H1 (cell line): ENCODE data around the gene RNF144A. TPM values are rescaled to one million over a fixed set of nuclear protein-coding genes. Genes with fewer than 3 reads are reported as not detected.
"Not testable (repeated sequence)": the region's sequence is repeated elsewhere in the genome, so short reads cannot be mapped to it uniquely, and the experiment has no call there.

Experiments used
- CTCF ChIA-PET: fragments of 300-600 bp; sonication (Branson Sonifier 250); formaldehyde crosslinking; loops from one replicate; lab custom pipeline; 2021; ENCODE audit not compliant: partially characterized antibody; lab: Charles Lee
- POLR2A ChIA-PET: fragments of 300-600 bp; sonication (Branson Sonifier 250); formaldehyde crosslinking; loops from one replicate; lab custom pipeline; 2021; ENCODE audit warnings: inconsistent platforms; ENCODE audit not compliant: partially characterized antibody; lab: Charles Lee
- DNase-seq, 2 experiments: peaks; one replicate each; pipeline versions ENCODE4 v3.0.0 to v3.0.0-alpha.2; 2010 to 2022; ENCODE audit warnings: low spot score in 2 of 2, low read depth in 1 of 2, mixed read lengths in 1 of 2
- FAIRE-seq: peaks from 2 replicates; lab custom pipeline; 2011; peaks lifted over from hg19 to GRCh38; lab: Jason Lieb, UNC
- H2AFZ ChIP-seq: 2 replicates; pipeline ENCODE4 v1.8.1; 2012; ENCODE audit warnings: low read length, inconsistent platforms
- H2AK5ac ChIP-seq: 2 replicates; pipeline ENCODE4 v1.6.1; 2013; ENCODE audit warnings: low read depth, low read length
- H2BK120ac ChIP-seq: replicated peaks from 2 replicates; pipeline ENCODE3; 2013; ENCODE audit warnings: low read depth, low read length, inconsistent platforms
- H2BK12ac ChIP-seq: 2 replicates; pipeline ENCODE4 v1.6.1; 2013; ENCODE audit warnings: low read depth, low read length
- H2BK15ac ChIP-seq: 2 replicates; pipeline ENCODE4 v1.6.1; 2013; ENCODE audit warnings: low read length
- H2BK20ac ChIP-seq: 2 replicates; pipeline ENCODE4 v1.6.1; 2013; ENCODE audit warnings: low read length
- H2BK5ac ChIP-seq: 2 replicates; pipeline ENCODE4 v1.6.1; 2013; ENCODE audit warnings: low read depth, low read length
- H3K14ac ChIP-seq: 2 replicates; pipeline ENCODE4 v1.6.1; 2013; ENCODE audit warnings: inconsistent platforms; ENCODE audit not compliant: insufficient read length
- H3K18ac ChIP-seq: 2 replicates; pipeline ENCODE4 v1.6.1; 2013; ENCODE audit warnings: low read length; ENCODE audit errors: extremely low read depth
- H3K23ac ChIP-seq: 2 replicates; pipeline ENCODE4 v1.6.1; 2013; ENCODE audit warnings: inconsistent platforms; ENCODE audit not compliant: insufficient read length
- H3K23me2 ChIP-seq: 2 replicates; pipeline ENCODE4 v1.6.1; 2013; ENCODE audit warnings: low read depth, low read length
- H3K27ac ChIP-seq: 2 replicates; pipeline ENCODE4 v1.6.1; 2011; ENCODE audit warnings: low read depth, low read length, inconsistent platforms
- H3K27me3 ChIP-seq, 4 experiments: replicated peaks in 1 of 4; 1 replicate in 1 of 4; 2 replicates in 3 of 4; pipeline versions ENCODE4 v1.6.1 to v1.8.1; 2011 to 2013; ENCODE audit warnings: low read length in 3 of 4, mild to moderate bottlenecking in 3 of 4, inconsistent platforms in 2 of 4, mixed read lengths in 2 of 4, moderate library complexity in 1 of 4; ENCODE audit not compliant: control insufficient read depth in 3 of 4, insufficient read depth in 3 of 4; ENCODE audit errors: extremely low read depth in 1 of 4
- H3K36me3 ChIP-seq, 4 experiments: 2 replicates each; pipeline versions ENCODE4 v1.6.1 to v1.8.1; 2011 to 2013; ENCODE audit warnings: mild to moderate bottlenecking in 4 of 4, low read length in 3 of 4, moderate library complexity in 2 of 4, control low read depth in 1 of 4, inconsistent platforms in 1 of 4; ENCODE audit not compliant: insufficient read depth in 4 of 4, control insufficient read depth in 2 of 4
- H3K4ac ChIP-seq: replicated peaks from 2 replicates; pipeline ENCODE3; 2013; ENCODE audit warnings: low read length, low read depth, mixed read lengths, inconsistent platforms; ENCODE audit not compliant: insufficient read length
- H3K4me1 ChIP-seq, 4 experiments: replicated peaks in 1 of 4; 1 replicate in 1 of 4; 2 replicates in 3 of 4; pipeline versions ENCODE4 v1.6.1 to v1.8.1; 2011 to 2013; ENCODE audit warnings: low read length in 3 of 4, inconsistent platforms in 2 of 4, mixed read lengths in 1 of 4; ENCODE audit not compliant: insufficient read depth in 4 of 4, control insufficient read depth in 3 of 4
- H3K4me2 ChIP-seq, 2 experiments: 2 replicates each; pipeline versions ENCODE4 v1.6.1 to v1.8.1; 2011 to 2013; ENCODE audit warnings: low read depth in 2 of 2, low read length in 2 of 2, control low read depth in 1 of 2, inconsistent platforms in 1 of 2, mild to moderate bottlenecking in 1 of 2; ENCODE audit not compliant: insufficient read depth in 1 of 2
- H3K4me3 ChIP-seq, 4 experiments: fragments of 200-600, 300-600 bp in 1 of 4; sonication (generic), shearing (Covaris generic), sonication (Bioruptor Twin) in 1 of 4; 2 replicates each; pipeline versions ENCODE4 v1.5.1 to v1.8.1; 2011 to 2016; ENCODE audit warnings: low read length in 4 of 4, low read depth in 3 of 4, control low read depth in 2 of 4, inconsistent platforms in 2 of 4, mild to moderate bottlenecking in 2 of 4, mixed read lengths in 1 of 4, moderate library complexity in 1 of 4; ENCODE audit not compliant: insufficient read depth in 2 of 4; ENCODE audit errors: extremely low read depth in 1 of 4
- H3K56ac ChIP-seq: replicated peaks from 2 replicates; pipeline ENCODE3; 2013; ENCODE audit warnings: low read depth, mild to moderate bottlenecking, mixed read lengths, low read length, inconsistent platforms; ENCODE audit not compliant: insufficient read length
- H3K79me1 ChIP-seq: 2 replicates; pipeline ENCODE4 v1.6.1; 2013; ENCODE audit warnings: low read depth, low read length, control low read depth
- H3K79me2 ChIP-seq, 2 experiments: 2 replicates each; pipeline versions ENCODE4 v1.6.1 to v1.8.1; 2012 to 2013; ENCODE audit warnings: low read length in 2 of 2, mild to moderate bottlenecking in 2 of 2, inconsistent platforms in 1 of 2; ENCODE audit not compliant: insufficient read depth in 2 of 2, control insufficient read depth in 1 of 2
- H3K9ac ChIP-seq, 4 experiments: replicated peaks in 1 of 4; 1 replicate in 1 of 4; 2 replicates in 3 of 4; pipeline versions ENCODE4 v1.6.1 to v1.8.1; 2011 to 2013; ENCODE audit warnings: low read depth in 3 of 4, low read length in 3 of 4, control low read depth in 2 of 4, mild to moderate bottlenecking in 2 of 4, moderate library complexity in 2 of 4, inconsistent platforms in 1 of 4; ENCODE audit errors: extremely low read depth in 1 of 4
- H3K9me3 ChIP-seq, 2 experiments: 2 replicates each; pipeline versions ENCODE4 v1.6.1 to v1.8.1; 2012 to 2013; ENCODE audit warnings: mild to moderate bottlenecking in 2 of 2, moderate library complexity in 2 of 2, control low read depth in 1 of 2, inconsistent platforms in 1 of 2, low read depth in 1 of 2, low read length in 1 of 2, mixed read lengths in 1 of 2; ENCODE audit not compliant: insufficient read depth in 2 of 2
- H4K20me1 ChIP-seq, 2 experiments: replicated peaks in 1 of 2; 2 replicates each; pipeline versions ENCODE3 to v1.8.1; 2011 to 2013; ENCODE audit warnings: inconsistent platforms in 2 of 2, low read length in 2 of 2, mild to moderate bottlenecking in 1 of 2; ENCODE audit not compliant: insufficient read depth in 2 of 2, control insufficient read depth in 1 of 2
- H4K5ac ChIP-seq: 2 replicates; pipeline ENCODE4 v1.6.1; 2013; ENCODE audit warnings: low read length, low read depth, mixed read lengths, inconsistent platforms; ENCODE audit not compliant: insufficient read length
- H4K8ac ChIP-seq: 2 replicates; pipeline ENCODE4 v1.8.0; 2013; ENCODE audit warnings: mild to moderate bottlenecking, moderate library complexity, low read length, inconsistent platforms; ENCODE audit not compliant: insufficient read depth; ENCODE audit errors: extremely low read depth
- H4K91ac ChIP-seq: replicated peaks from 2 replicates; pipeline ENCODE3; 2013; ENCODE audit warnings: low read length, mixed read lengths, inconsistent platforms; ENCODE audit not compliant: insufficient read length
- WGBS, 2 experiments: shearing (Covaris generic) in 1 of 2; methylation state at CpG; one replicate each; pipeline versions ENCODE4 v1.1.6 to v1.1.7; 2013 to 2015; ENCODE audit warnings: low lambda C conversion rate in 2 of 2, mixed read lengths in 2 of 2, inconsistent platforms in 1 of 2, low coverage in 1 of 2, missing lambda C conversion rate in 1 of 2; ENCODE audit not compliant: insufficient replicate concordance in 2 of 2, insufficient coverage in 1 of 2, insufficient read length in 1 of 2; ENCODE audit errors: extremely low coverage in 1 of 2, missing lambda C conversion rate in 1 of 2; 5-methylcytosine and 5-hydroxymethylcytosine counted together
- polyA plus RNA-seq, 7 experiments: library from polyadenylated mRNA; depleted of rRNA in 3 of 7; stranded (reverse) in 5 of 7; unstranded in 2 of 7; fragments of >200 nt in 5 of 7; fragments of 200-250 nt in 2 of 7; gene quantifications; 1 replicate in 5 of 7; 2 replicates in 1 of 7; 4 replicates in 1 of 7; pipeline versions ENCODE4 v1.2.1 to v1.2.3, GENCODE V29; 2011 to 2013; ENCODE audit warnings: missing spikeins in 2 of 7, mixed read lengths in 2 of 7
- total RNA-seq: library from RNA; stranded (reverse); fragmentation: NEBNext Ultra II Directional; extraction: Animal tissue kit (Norgen Biotek cat#: 25700); gene quantifications from 2 replicates; pipeline ENCODE4 v1.2.1, GENCODE V29; 2021

Gene RNF144A
- total and polyA plus RNA-seq, 2 of the 8 experiments (the other 6 are each of a cell fraction or from before 2014, with no cell fraction given), result 14.0 to 15.0 TPM

- not testable (repeated sequence) for H3K14ac ChIP-seq, H3K56ac ChIP-seq, H2BK20ac ChIP-seq, H3K4me1 ChIP-seq, H3K23me2 ChIP-seq, H3K23ac ChIP-seq, H3K79me2 ChIP-seq, DNase-seq, H2BK120ac ChIP-seq, H2BK5ac ChIP-seq, H4K5ac ChIP-seq, H2BK15ac ChIP-seq, H3K4ac ChIP-seq, H2AFZ ChIP-seq, H3K18ac ChIP-seq, H3K9ac ChIP-seq, H3K27me3 ChIP-seq, H3K9me3 ChIP-seq, H4K91ac ChIP-seq, H3K4me3 ChIP-seq, H3K4me2 ChIP-seq, H3K36me3 ChIP-seq, H2BK12ac ChIP-seq, FAIRE-seq, H3K27ac ChIP-seq, H3K79me1 ChIP-seq, H4K8ac ChIP-seq, H4K20me1 ChIP-seq, H2AK5ac ChIP-seq
- ChIA-PET CTCF (interaction anchor here (1.3 to 14.3 kb wide), 2 partner anchors 13 to 43 kb away, joined by 3 to 132 read pairs; no protein-coding TSS in a partner anchor), POLR2A (interaction anchor here (1.6 kb wide), 1 partner anchor 13 kb away, joined by 3 read pairs; no protein-coding TSS in a partner anchor)
- WGBS, 2 experiments, result 99% methylated on average over 6 of the region's 6 CpGs; no CpG with 5 or more reads in 1 of the 2 experiments
Measured at GRCh38 chr2:7001395-7001794, 84.2 kb downstream of the RNF144A start.
